Right lobe of liver (tissue), 4 donors: ENCODE measurements around the gene PPAN.

Source experiments
- POLR2A ChIP-seq: fragments of 450-650 bp; IDR thresholded peaks from one replicate; pipeline ENCODE4 v1.6.1; 2017; ENCODE audit warnings: antibody characterized with exemption, mild to moderate bottlenecking
- TF ChIP-seq, protein P1 (sequence below), 4 donors: fragments of 200-600 bp in 3 of 4; fragments of 450-650 bp in 1 of 4; IDR thresholded peaks; one replicate each; pipeline versions ENCODE4 v1.5.1 to v1.8.0; 2016 to 2022; ENCODE audit warnings: antibody characterized with exemption in 4 of 4, mild to moderate bottlenecking in 2 of 4
- donor health status: DM: no; HTN: no; CAD: no.
- donor health status: DM: no; HTN: no; CAD: no.
- donor health status: DM: no; HTN: yes; CAD: no.

DNA sequence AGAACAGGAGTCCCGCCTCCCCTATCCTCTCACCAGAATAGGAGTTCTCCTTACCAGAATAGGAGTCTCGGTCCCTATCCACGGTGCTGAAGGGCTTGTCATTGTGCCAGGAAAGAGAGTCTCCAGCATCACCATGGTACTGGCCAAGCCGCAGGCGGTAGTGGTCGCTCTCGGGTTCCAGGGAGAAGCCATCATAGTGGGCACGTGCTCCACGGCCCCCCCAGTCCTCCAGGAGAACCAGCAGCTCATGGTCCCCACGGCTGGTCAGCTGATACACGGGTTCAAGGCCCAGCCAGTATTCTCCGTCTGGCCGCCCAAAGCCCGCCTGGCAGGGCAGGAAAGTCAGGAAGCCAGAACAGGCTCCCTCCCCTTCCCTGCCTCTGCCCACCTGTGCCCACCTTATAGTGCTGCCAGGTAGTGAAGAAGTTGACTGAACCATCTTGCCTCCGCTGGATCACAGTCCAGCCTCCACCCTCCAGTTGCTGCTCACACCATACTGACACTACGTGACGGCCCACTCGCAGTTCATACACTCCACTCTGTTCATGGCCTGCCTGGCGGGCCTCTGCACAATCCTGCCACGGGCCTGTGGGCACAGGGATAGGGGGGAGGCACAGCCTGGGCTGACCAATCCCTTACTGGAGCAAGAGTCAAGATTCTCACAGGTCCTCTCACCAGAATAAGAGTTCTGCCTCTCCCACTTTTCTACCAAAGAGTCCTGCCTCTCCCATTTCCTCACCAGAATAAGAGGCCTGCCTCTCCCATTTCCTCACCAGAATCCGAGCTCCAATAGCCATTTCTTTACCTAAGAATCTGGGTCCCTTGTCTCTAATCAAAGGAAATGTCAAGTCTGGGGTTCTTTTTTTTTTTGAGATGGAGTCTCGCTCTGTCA lies 12.6 kb upstream of the PPAN start:
- TF ChIP-seq POLR2A, result peak; percentile 22
- TF ChIP-seq, protein P1, sequence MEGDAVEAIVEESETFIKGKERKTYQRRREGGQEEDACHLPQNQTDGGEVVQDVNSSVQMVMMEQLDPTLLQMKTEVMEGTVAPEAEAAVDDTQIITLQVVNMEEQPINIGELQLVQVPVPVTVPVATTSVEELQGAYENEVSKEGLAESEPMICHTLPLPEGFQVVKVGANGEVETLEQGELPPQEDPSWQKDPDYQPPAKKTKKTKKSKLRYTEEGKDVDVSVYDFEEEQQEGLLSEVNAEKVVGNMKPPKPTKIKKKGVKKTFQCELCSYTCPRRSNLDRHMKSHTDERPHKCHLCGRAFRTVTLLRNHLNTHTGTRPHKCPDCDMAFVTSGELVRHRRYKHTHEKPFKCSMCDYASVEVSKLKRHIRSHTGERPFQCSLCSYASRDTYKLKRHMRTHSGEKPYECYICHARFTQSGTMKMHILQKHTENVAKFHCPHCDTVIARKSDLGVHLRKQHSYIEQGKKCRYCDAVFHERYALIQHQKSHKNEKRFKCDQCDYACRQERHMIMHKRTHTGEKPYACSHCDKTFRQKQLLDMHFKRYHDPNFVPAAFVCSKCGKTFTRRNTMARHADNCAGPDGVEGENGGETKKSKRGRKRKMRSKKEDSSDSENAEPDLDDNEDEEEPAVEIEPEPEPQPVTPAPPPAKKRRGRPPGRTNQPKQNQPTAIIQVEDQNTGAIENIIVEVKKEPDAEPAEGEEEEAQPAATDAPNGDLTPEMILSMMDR (IDR thresholded peaks at IDR 0.05), result no peak
